OCI-LY7 (cell line): ENCODE data around the gene HEY2. TPM values are rescaled to one million over a fixed set of nuclear protein-coding genes. Genes with fewer than 3 reads are reported as not detected.

Experiments used
- BruUV-seq: library from RNA; stranded (reverse); fragments of 400-500 nt; replicated peaks from 2 replicates; lab custom pipeline; 2021; lab: Mats Ljungman, UMichigan
- CTCF ChIA-PET: fragments of 300-600 bp; sonication (Branson Sonifier 250); formaldehyde crosslinking; loops from one replicate; lab custom pipeline; 2022; ENCODE audit warnings: antibody characterized with exemption; ENCODE audit not compliant: unreplicated experiment; lab: Charles Lee
- POLR2A ChIA-PET: fragments of 300-600 bp; sonication (Branson Sonifier 250); formaldehyde crosslinking; loops from one replicate; lab custom pipeline; 2022; ENCODE audit warnings: antibody characterized with exemption; lab: Charles Lee
- DNase-seq: peaks from one replicate; pipeline ENCODE4 v3.0.0-alpha.2; 2015; ENCODE audit warnings: low spot score
- H2AFZ ChIP-seq: fragments of 200-600 bp; sonication (generic), shearing (Covaris generic); 2 replicates; pipeline ENCODE4 v1.6.1; 2014; ENCODE audit warnings: mild to moderate bottlenecking, antibody characterized with exemption, low read length, moderate library complexity
- H3K27ac ChIP-seq: fragments of 200-600 bp; sonication (generic); 2 replicates; pipeline ENCODE4 v1.5.1; 2014; ENCODE audit warnings: mixed run types, low read depth, mild to moderate bottlenecking, moderate library complexity, low read length, inconsistent platforms; ENCODE audit not compliant: poor library complexity, severe bottlenecking
- H3K36me3 ChIP-seq: fragments of 200-600 bp; sonication (generic); 2 replicates; pipeline ENCODE4 v1.6.1; 2014; ENCODE audit warnings: mild to moderate bottlenecking, antibody characterized with exemption, low read length, moderate library complexity, mixed read lengths; ENCODE audit not compliant: insufficient read depth
- H3K4me1 ChIP-seq: fragments of 200-600 bp; sonication (generic); 2 replicates; pipeline ENCODE4 v1.5.1; 2014; ENCODE audit warnings: mild to moderate bottlenecking, low read length; ENCODE audit not compliant: insufficient read depth, poor library complexity, severe bottlenecking
- H3K4me2 ChIP-seq: fragments of 200-600 bp; sonication (generic); 2 replicates; pipeline ENCODE4 v1.6.1; 2014; ENCODE audit warnings: mild to moderate bottlenecking, low read length
- H3K4me3 ChIP-seq: fragments of 200-600 bp; sonication (generic); 2 replicates; pipeline ENCODE4 v1.5.1; 2014; ENCODE audit warnings: mild to moderate bottlenecking, low read depth, low read length; ENCODE audit not compliant: poor library complexity, severe bottlenecking
- H3K79me2 ChIP-seq: fragments of 200-600 bp; sonication (generic); 2 replicates; pipeline ENCODE4 v1.6.1; 2016; ENCODE audit warnings: low read depth, mild to moderate bottlenecking, low read length, moderate library complexity, mixed read lengths; ENCODE audit not compliant: insufficient read depth
- H3K9me2 ChIP-seq: fragments of 200-600 bp; sonication (generic); 2 replicates; pipeline ENCODE4 v1.6.1; 2016; ENCODE audit warnings: mild to moderate bottlenecking, low read length, mixed read lengths; ENCODE audit not compliant: insufficient read depth
- H3K9me3 ChIP-seq: fragments of 200-600 bp; sonication (generic); 2 replicates; pipeline ENCODE4 v1.6.1; 2014; ENCODE audit warnings: mild to moderate bottlenecking, mixed run types, low read length, mixed read lengths
- H4K20me1 ChIP-seq: fragments of 200-600 bp; sonication (generic); 2 replicates; pipeline ENCODE4 v1.6.1; 2014; ENCODE audit warnings: mild to moderate bottlenecking, antibody characterized with exemption, low read length, moderate library complexity, mixed read lengths; ENCODE audit not compliant: insufficient read depth
- EZH2phosphoT487 ChIP-seq: fragments of 200-600 bp; sonication (generic); IDR thresholded peaks from 2 replicates; pipeline ENCODE4 v1.6.1; 2018; ENCODE audit warnings: low read depth, borderline replicate concordance, mild to moderate bottlenecking, mixed run types, antibody characterized with exemption, low read length, moderate library complexity, mixed read lengths
- intact Hi-C: fragments of 100-400 bp; cut with micrococcal nuclease; formaldehyde crosslinking; loops from one replicate; pipeline ENCODE4 v1.10.0; 2022; ENCODE audit not compliant: unreplicated experiment
- total RNA-seq, 2 experiments: library from RNA; depleted of rRNA in 1 of 2; stranded (reverse); fragments of >200 nt in 1 of 2; shearing (Covaris generic) in 1 of 2; gene quantifications; 2 replicates each; pipeline ENCODE4 v1.2.3, GENCODE V29; 2014 to 2022
- TF ChIP-seq, protein P1 (sequence below): fragments of 200-600 bp; sonication (generic); conservative IDR thresholded peaks from 2 replicates; pipeline ENCODE4 v1.5.1; 2014; ENCODE audit warnings: mild to moderate bottlenecking, antibody characterized with exemption, low read length, moderate library complexity, mixed read lengths

The HEY2 gene
- total RNA-seq, 2 experiments from 2014 or later: 0.32 to 1.3 TPM

DNA sequence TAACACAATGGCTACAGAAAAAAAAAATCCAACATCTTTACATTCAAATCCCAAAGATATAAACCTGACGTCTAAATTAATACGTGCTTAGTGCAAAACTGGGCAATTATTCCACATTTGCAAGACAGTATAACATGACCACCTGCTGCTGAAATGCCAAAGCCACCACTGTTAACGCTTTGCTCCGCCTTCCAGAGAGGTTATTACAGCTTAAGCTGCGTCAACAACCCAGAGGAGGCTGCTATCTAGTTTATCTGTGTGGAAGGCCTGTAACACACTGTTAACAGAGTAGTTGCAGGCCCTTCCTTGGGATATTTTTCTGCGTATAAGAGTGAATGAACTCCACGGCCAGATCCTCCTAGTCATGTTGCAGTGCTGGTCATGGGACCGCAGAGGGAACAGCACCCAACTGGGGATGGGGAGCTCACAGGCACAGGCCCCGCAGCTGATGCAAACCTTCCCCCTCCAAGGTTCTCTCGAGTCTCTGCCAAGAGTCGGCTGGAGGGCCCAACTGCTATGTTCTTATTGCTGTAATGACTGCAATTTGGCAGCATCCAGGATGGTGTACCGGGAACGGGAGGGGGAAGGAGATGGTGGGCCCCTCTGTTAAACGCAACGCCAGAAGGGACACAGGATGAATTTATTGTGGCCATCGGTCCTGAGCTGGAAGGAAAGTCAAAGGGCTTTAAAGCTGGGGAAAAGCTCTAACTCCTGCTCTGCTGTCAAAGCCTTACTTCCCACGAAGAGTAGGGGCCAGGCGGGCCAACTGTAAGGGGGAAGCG lies 40.3 kb downstream of the HEY2 start:
- H3K4me2 ChIP-seq: peak overlapping the region; percentile 96
- intact Hi-C loops: loop anchor here (1.0 to 10.0 kb wide), 5 partner anchors 9 to 1555 kb away; partner anchors contain the start of genes CENPW and ECHDC1
- ChIA-PET CTCF (interaction anchor here (1.7 to 4.0 kb wide), 4 partner anchors 9 to 185 kb away, joined by 5 to 29 read pairs (median 10); partner anchors contain the start of gene HINT3), POLR2A (interaction anchor here (0.6 to 8.5 kb wide), 25 partner anchors 8 to 489 kb away, joined by 3 to 106 read pairs (median 5); partner anchors contain the start of genes HDDC2, HINT3 and TRMT11)
- peak overlapping the region; percentile 96 for H3K4me3 ChIP-seq
- H3K9me2 ChIP-seq: no peaks in the 10 kb centered on the region
- peak; percentile 68 for DNase-seq
- peaks cover 26% of the 10 kb centered on the region for H3K36me3 ChIP-seq
- no peaks in the 10 kb centered on the region; the same call in 1 of the 2 replicates for H4K20me1 ChIP-seq
- no TSS peak for BruUV-seq
- peak overlapping the region; percentile 85 for H2AFZ ChIP-seq
- H3K79me2 ChIP-seq: peaks cover 38% of the 10 kb centered on the region
- no peak for TF ChIP-seq EZH2phosphoT487
- TF ChIP-seq, protein P1, sequence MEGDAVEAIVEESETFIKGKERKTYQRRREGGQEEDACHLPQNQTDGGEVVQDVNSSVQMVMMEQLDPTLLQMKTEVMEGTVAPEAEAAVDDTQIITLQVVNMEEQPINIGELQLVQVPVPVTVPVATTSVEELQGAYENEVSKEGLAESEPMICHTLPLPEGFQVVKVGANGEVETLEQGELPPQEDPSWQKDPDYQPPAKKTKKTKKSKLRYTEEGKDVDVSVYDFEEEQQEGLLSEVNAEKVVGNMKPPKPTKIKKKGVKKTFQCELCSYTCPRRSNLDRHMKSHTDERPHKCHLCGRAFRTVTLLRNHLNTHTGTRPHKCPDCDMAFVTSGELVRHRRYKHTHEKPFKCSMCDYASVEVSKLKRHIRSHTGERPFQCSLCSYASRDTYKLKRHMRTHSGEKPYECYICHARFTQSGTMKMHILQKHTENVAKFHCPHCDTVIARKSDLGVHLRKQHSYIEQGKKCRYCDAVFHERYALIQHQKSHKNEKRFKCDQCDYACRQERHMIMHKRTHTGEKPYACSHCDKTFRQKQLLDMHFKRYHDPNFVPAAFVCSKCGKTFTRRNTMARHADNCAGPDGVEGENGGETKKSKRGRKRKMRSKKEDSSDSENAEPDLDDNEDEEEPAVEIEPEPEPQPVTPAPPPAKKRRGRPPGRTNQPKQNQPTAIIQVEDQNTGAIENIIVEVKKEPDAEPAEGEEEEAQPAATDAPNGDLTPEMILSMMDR: no peak
- H3K4me1 ChIP-seq: peaks cover 53% of the 10 kb centered on the region
- peak overlapping the region; percentile 84 for H3K27ac ChIP-seq
- no peaks in the 10 kb centered on the region for H3K9me3 ChIP-seq

DNA sequence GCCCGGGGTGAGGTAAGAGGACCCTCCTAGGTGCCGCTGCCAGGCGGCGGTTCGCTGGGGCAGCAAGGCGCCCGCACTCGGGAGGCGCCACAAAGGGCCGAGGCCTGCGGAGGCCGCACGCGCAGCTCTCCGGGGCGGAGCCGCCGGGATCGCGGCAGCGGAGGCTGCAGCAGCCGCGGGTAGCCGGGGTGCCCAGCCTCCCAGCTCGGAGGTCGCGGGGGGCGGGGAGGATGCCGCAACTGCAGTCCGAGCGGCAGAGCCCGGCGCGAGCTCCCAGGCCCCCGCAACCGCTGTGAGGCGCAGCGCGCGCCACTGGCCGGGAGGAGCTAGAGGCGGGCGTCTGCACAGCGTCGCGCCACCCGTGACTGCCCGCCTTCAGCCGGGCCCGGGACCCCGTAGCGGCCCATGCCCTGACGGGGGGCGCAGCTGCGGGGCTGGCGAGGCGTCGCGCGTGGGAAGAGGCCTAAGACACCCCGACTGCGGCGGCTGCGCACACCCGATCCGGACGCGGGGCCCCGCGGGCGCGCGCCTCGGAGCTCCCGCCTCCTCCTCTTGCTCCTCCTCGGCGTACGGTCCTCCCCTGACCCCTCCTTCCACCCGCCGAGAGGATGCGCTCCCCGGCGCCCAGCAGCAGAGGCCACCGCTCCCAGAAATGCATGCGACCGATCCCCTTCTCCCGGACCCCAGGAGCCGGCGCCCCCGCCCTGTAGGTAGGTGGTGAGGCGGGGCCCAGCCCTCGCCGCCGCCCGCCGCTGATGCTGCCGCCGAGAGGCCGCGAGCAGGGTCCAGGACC lies 41.1 kb downstream of the HEY2 start, which contains the start of gene NCOA7:
Gene NCOA7 (plus strand): TSS at position 603 of the 793 bp plus-strand sequence. CDS start 24,395 bp downstream, outside the sequence.
- DNase-seq: peak; percentile 80
- Histone ChIP-seq H2AFZ (peak within 1 kb of the TSS; percentile 85), H3K9me2 (no peaks in the 10 kb centered on the region), H3K9me3 (no peaks in the 10 kb centered on the region), H4K20me1 (no peaks in the 10 kb centered on the region; the same call in 1 of the 2 replicates), H3K36me3 (peaks cover 25% of the 10 kb centered on the region), H3K4me2 (peak within 1 kb of the TSS; percentile 96), H3K4me1 (peaks cover 61% of the 10 kb centered on the region), H3K27ac (peak within 1 kb of the TSS; percentile 84), H3K79me2 (peaks cover 46% of the 10 kb centered on the region), H3K4me3 (peak within 1 kb of the TSS; percentile 96)
- BruUV-seq: no TSS peak
- TF ChIP-seq, protein P1: peak; percentile 32; the same call in 1 of the 2 replicates
- no peak for TF ChIP-seq EZH2phosphoT487
- CTCF ChIA-PET: interaction anchor here (0.9 to 4.0 kb wide), 5 partner anchors 9 to 184 kb away, joined by 3 to 29 read pairs (median 8); partner anchors contain the start of gene HINT3
- intact Hi-C loops: loop anchor here (1.0 to 10.0 kb wide), 5 partner anchors 10 to 1554 kb away; partner anchors contain the start of genes ECHDC1 and HINT3
- POLR2A ChIA-PET: interaction anchor here (0.7 to 8.5 kb wide), 25 partner anchors 9 to 490 kb away, joined by 3 to 106 read pairs (median 5); partner anchors contain the start of genes HDDC2, HINT3 and TRMT11
